ENCODE results near the gene NRXN3. TPM values are rescaled to one million over a fixed set of nuclear protein-coding genes. Genes with fewer than 3 reads are reported as not detected.

NRXN3 gene
- total RNA-seq, 2 donors from 2014 or later: 1.2 to 7.8 TPM

DNA sequence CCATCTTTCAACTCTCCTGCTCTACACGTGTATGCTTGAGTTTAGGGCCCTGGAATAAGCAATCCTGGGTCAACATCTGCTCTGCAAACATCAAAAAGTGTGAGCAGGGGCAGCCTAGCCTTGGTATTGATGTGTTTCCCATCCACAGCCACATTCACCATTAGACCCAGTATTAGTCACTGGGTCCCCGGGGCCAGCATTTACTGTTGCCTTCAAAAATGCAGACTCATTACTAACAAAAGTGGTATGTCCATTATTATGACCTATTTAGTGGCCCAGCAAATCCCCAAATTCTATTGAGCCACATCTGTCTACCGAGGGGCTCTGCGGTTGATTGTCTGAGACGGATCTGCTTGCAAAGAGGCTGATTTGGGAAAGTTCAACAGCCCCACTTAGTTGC, 1379.3 kb downstream of the NRXN3 start:
- Histone ChIP-seq H3K9ac (ENCODE audit: low read depth in 2 of 2, low read length in 2 of 2) (no peak overlapping the region), H3K36me3 (no peaks in the 10 kb centered on the region), H3K4me3 (no peak overlapping the region), H3K27ac (no peak overlapping the region), H3K4me1 (no peaks in the 10 kb centered on the region), H3K9me3 (no peaks in the 10 kb centered on the region), H3K27me3 (no peaks in the 10 kb centered on the region)
- no peak for DNase-seq
- TF ChIP-seq, protein P1, sequence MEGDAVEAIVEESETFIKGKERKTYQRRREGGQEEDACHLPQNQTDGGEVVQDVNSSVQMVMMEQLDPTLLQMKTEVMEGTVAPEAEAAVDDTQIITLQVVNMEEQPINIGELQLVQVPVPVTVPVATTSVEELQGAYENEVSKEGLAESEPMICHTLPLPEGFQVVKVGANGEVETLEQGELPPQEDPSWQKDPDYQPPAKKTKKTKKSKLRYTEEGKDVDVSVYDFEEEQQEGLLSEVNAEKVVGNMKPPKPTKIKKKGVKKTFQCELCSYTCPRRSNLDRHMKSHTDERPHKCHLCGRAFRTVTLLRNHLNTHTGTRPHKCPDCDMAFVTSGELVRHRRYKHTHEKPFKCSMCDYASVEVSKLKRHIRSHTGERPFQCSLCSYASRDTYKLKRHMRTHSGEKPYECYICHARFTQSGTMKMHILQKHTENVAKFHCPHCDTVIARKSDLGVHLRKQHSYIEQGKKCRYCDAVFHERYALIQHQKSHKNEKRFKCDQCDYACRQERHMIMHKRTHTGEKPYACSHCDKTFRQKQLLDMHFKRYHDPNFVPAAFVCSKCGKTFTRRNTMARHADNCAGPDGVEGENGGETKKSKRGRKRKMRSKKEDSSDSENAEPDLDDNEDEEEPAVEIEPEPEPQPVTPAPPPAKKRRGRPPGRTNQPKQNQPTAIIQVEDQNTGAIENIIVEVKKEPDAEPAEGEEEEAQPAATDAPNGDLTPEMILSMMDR (IDR thresholded peaks at IDR 0.05): no peak
- intact Hi-C loops (cut with DNase I): no loop called here

DNA sequence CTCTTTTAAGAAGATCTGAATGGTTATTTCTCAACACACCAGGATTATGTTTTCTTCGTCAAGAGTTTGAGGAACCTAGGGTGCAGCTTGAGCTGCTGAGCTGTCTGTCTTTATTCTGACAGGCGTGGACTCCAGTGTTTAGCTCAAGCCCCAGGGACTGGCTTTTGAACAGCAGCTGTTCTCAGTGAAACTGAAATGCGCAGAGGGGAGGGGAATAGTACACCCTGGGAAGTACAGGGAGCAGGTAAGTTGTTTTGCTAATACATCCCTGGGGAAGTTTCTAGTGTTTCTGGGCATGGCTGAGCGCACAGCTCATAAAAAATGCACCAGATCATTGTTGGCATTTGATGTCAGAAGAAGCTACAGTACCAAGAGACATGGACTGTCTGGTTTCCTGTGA, 1381.3 kb downstream of the NRXN3 start:
- Histone ChIP-seq H3K27ac (no peak overlapping the region), H3K36me3 (no peaks in the 10 kb centered on the region), H3K27me3 (no peaks in the 10 kb centered on the region), H3K9me3 (no peaks in the 10 kb centered on the region), H3K9ac (ENCODE audit: low read depth in 2 of 2, low read length in 2 of 2) (no peak overlapping the region), H3K4me1 (no peaks in the 10 kb centered on the region), H3K4me3 (no peak overlapping the region)
- intact Hi-C loops (cut with DNase I): no loop called here
- TF ChIP-seq, protein P1 (IDR thresholded peaks at IDR 0.05): no peak
- DNase-seq: no peak

DNA sequence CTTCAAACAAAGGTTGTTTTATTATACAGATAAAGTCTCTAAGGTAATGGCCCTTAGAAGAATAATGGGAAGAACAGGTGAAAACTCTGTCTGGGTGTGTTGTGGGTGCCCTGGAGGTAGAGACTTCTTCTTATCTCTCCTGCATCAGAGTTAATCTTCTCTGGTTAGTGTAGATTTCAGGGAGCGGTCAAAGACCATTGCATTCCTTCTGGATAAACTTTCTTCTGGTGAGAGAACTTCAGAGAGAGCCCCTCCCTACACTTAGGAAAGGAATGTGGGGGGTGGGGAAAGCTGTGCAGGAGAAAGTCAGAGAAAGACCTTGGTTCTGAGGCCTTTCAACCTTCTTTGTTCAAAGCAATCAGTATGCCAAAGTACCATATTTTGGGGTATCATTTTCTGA, 1382.6 kb downstream of the NRXN3 start:
- Histone ChIP-seq H3K4me1 (no peaks in the 10 kb centered on the region), H3K9me3 (no peaks in the 10 kb centered on the region), H3K4me3 (no peak overlapping the region), H3K27ac (no peak overlapping the region), H3K9ac (ENCODE audit: low read depth in 2 of 2, low read length in 2 of 2) (no peak overlapping the region), H3K27me3 (no peaks in the 10 kb centered on the region), H3K36me3 (no peaks in the 10 kb centered on the region)
- intact Hi-C loops (cut with DNase I): no loop called here
- DNase-seq: no peak
- TF ChIP-seq, protein P1 (IDR thresholded peaks at IDR 0.05): no peak

DNA sequence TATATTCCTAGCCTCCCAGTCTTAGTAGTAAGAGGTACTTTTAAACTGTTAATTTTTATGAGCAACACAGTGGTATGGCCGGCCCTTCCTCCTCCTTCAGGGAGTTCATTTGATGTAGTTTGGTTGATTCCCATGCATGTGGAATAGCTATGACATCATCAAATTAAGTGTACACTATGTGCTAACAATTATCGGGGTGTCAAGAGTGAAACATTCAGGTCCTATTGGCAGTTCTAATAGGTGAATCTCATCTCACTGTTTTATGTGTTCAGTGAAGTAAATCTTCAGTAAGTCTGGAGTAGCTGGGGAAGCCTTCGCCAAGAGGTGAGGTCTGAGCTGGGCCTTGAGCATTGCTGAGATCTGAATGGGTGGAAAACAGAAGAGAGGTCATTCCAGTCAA, 1384.6 kb downstream of the NRXN3 start:
- Histone ChIP-seq H3K4me1 (no peaks in the 10 kb centered on the region), H3K4me3 (no peak overlapping the region)
- intact Hi-C loops (cut with DNase I): no loop called here

DNA sequence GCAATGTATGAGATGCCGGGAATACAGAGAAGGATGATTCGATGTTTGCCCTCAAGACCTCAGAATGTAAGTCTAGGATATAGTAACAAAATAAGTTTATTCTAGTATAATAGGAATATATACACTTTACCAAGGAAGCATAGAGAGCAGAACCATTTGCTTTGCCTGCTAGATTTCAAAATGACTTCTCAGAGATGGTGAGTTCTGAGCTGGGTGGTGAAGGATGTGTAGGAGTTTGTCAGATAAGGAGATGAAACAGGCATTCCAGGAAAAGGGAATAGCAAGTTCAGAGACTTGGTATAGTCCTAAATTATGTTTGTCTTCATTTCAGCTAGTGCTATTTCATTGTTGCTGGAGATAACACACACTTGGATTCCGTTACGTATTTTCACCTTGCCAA, 1385.3 kb downstream of the NRXN3 start:
- H3K4me1 ChIP-seq: no peaks in the 10 kb centered on the region

More for the DNA sequence above, 1384.6 kb downstream of the NRXN3 start:
- TF ChIP-seq, protein P1 (IDR thresholded peaks at IDR 0.05): no peak
- Histone ChIP-seq H3K36me3 (no peaks in the 10 kb centered on the region), H3K27me3 (no peaks in the 10 kb centered on the region), H3K27ac (no peak overlapping the region), H3K9me3 (no peaks in the 10 kb centered on the region), H3K9ac (ENCODE audit: low read depth in 2 of 2, low read length in 2 of 2) (no peak overlapping the region)
- no peak for DNase-seq

More for the DNA sequence above, 1385.3 kb downstream of the NRXN3 start:
- Histone ChIP-seq H3K36me3 (no peaks in the 10 kb centered on the region), H3K4me3 (no peak overlapping the region), H3K27ac (no peak overlapping the region), H3K9ac (ENCODE audit: low read depth in 2 of 2, low read length in 2 of 2) (no peak overlapping the region), H3K9me3 (no peaks in the 10 kb centered on the region), H3K27me3 (no peaks in the 10 kb centered on the region)
- intact Hi-C loops (cut with DNase I): no loop called here
- TF ChIP-seq, protein P1 (IDR thresholded peaks at IDR 0.05): no peak
- no peak for DNase-seq

All from colonic mucosa (tissue), 4 donors.